ENCODE data around the gene RARB.

DNA sequence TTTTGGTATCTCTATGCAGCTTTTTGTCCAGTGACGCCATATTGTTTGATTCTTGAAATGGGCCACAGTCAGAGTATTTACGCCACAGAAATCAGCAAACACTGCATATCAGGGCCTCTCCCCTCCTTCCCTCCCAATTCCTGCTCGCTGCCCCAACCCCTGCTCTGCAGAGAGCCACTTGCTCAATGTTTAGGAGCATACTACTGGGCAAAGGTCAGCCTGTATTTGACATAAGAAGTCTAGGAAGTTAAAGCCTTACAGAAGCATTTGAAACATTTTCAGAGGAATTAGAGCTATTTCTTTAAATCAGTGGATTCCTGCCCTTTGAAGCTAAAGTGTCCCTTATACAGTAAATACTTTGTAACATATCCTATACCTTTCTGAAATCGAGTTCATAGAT is 17.4 kb upstream of the RARB start:
- no peak for TF ChIP-seq EZH2 (IDR thresholded peaks at IDR 0.05)
- no peak for TF ChIP-seq POLR2AphosphoS5 (IDR thresholded peaks at IDR 0.05; ENCODE audit: borderline replicate concordance, low read depth, low read length)
